Prostate gland (tissue), 2 donors: Measurements from ENCODE around the gene TGFB2. TPM values are rescaled to one million over a fixed set of nuclear protein-coding genes. Genes with fewer than 3 reads are reported as not detected.
A peak's percentile ranks its signal among the peaks of the same experiment; 100 is the strongest.

Experiments used
- DNase-seq: peaks from one replicate; pipeline ENCODE4 v3.0.0-alpha.2; 2019; ENCODE audit warnings: low spot score
- H3K27ac ChIP-seq, 2 donors: fragments of 200-600 bp; sonication (generic); 2 replicates each; pipeline ENCODE4 v1.5.1; 2017 to 2019
- H3K27me3 ChIP-seq: fragments of 200-600 bp; sonication (generic); replicated peaks from 2 replicates; pipeline ENCODE4 v1.5.1; 2019; ENCODE audit not compliant: insufficient read depth
- H3K36me3 ChIP-seq, 2 donors: fragments of 200-600 bp; sonication (generic); 1 replicate in 1 of 2; 2 replicates in 1 of 2; pipeline versions ENCODE4 v1.5.1 to v1.8.1; 2017 to 2019
- H3K4me1 ChIP-seq: fragments of 200-600 bp; sonication (generic); replicated peaks from 2 replicates; pipeline ENCODE4 v1.5.1; 2019
- H3K4me3 ChIP-seq, 2 donors: fragments of 200-600 bp; sonication (generic); 2 replicates each; pipeline ENCODE4 v1.5.1; 2017 to 2019
- H3K9me3 ChIP-seq: fragments of 200-600 bp; sonication (generic); 2 replicates; pipeline ENCODE4 v1.5.1; 2017
- POLR2A ChIP-seq: fragments of 450-650 bp; IDR thresholded peaks from one replicate; pipeline ENCODE4 v1.6.1; 2016; ENCODE audit warnings: antibody characterized with exemption, mild to moderate bottlenecking
- POLR2AphosphoS5 ChIP-seq: sonication (generic); formaldehyde crosslinking; IDR thresholded peaks from one replicate; pipeline ENCODE4 v1.6.1; 2017; ENCODE audit warnings: antibody characterized with exemption
- WGBS: methylation state at CpG from one replicate; pipeline ENCODE4 v1.1.5; 2018; 5-methylcytosine and 5-hydroxymethylcytosine counted together
- intact Hi-C: fragments of 100-400 bp; cut with DNase I; formaldehyde crosslinking; loops from one replicate; pipeline ENCODE4 v1.14.2; 2022
- total RNA-seq, 2 donors: library from RNA; depleted of rRNA; stranded (reverse); fragments of >200 nt; gene quantifications; one replicate each; pipeline ENCODE4 v1.1.0, GENCODE V29; 2016
- TF ChIP-seq, protein P1 (sequence below), 4 experiments: fragments of 200-600 bp in 2 of 4; fragments of 450-650 bp in 2 of 4; sonication (generic) in 2 of 4; IDR thresholded peaks; 1 replicate in 3 of 4; 2 replicates in 1 of 4; pipeline ENCODE4 v1.5.1; 2016 to 2019; ENCODE audit warnings: antibody characterized with exemption in 4 of 4, mild to moderate bottlenecking in 2 of 4, moderate library complexity in 2 of 4

Gene TGFB2
- total RNA-seq, 2 donors from 2014 or later = 7.8 to 9.6 TPM

GRCh38 chr1:218374401-218375353, 29.5 kb downstream of the TGFB2 start:
- no peak for DNase-seq
- no peak for TF ChIP-seq POLR2AphosphoS5
- TF ChIP-seq, protein P1, sequence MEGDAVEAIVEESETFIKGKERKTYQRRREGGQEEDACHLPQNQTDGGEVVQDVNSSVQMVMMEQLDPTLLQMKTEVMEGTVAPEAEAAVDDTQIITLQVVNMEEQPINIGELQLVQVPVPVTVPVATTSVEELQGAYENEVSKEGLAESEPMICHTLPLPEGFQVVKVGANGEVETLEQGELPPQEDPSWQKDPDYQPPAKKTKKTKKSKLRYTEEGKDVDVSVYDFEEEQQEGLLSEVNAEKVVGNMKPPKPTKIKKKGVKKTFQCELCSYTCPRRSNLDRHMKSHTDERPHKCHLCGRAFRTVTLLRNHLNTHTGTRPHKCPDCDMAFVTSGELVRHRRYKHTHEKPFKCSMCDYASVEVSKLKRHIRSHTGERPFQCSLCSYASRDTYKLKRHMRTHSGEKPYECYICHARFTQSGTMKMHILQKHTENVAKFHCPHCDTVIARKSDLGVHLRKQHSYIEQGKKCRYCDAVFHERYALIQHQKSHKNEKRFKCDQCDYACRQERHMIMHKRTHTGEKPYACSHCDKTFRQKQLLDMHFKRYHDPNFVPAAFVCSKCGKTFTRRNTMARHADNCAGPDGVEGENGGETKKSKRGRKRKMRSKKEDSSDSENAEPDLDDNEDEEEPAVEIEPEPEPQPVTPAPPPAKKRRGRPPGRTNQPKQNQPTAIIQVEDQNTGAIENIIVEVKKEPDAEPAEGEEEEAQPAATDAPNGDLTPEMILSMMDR (IDR thresholded peaks at IDR 0.05) = no peak
- no peak for TF ChIP-seq POLR2A
- Histone ChIP-seq H3K27me3 (no peaks in the 10 kb centered on the region), H3K4me3 (no peak overlapping the region), H3K4me1 (no peaks in the 10 kb centered on the region), H3K9me3 (no peaks in the 10 kb centered on the region), H3K36me3 (no peaks in the 10 kb centered on the region), H3K27ac (peak overlapping the region in 1 of 2 donors; percentile 3)
- intact Hi-C loops = no loop called here
- WGBS = 10% methylated on average over 7 of the region's 7 CpGs

- Histone ChIP-seq H3K27me3 (no peaks in the 10 kb centered on the region), H3K36me3 (no peaks in the 10 kb centered on the region), H3K4me1 (no peaks in the 10 kb centered on the region), H3K4me3 (no peak overlapping the region), H3K27ac (no peak overlapping the region), H3K9me3 (no peaks in the 10 kb centered on the region)
- DNase-seq = no peak
- TF ChIP-seq, protein P1 (IDR thresholded peaks at IDR 0.05) = no peak
- no peak for TF ChIP-seq POLR2A
- WGBS = 26% methylated on average over 2 of the region's 2 CpGs
- intact Hi-C loops = no loop called here
Observed at GRCh38 chr1:218376722-218377121, 31.6 kb downstream of the TGFB2 start.

GRCh38 chr1:218377143-218377660, 32.1 kb downstream of the TGFB2 start:
- H3K4me1 ChIP-seq = no peaks in the 10 kb centered on the region
- no peak overlapping the region for H3K27ac ChIP-seq
- WGBS = 38% methylated on average over 4 of the region's 4 CpGs

GRCh38 chr1:218380125-218380977, 35.2 kb downstream of the TGFB2 start:
- intact Hi-C loops = no loop called here
- H3K27ac ChIP-seq = no peak overlapping the region
- no peak for TF ChIP-seq POLR2A
- peak; percentile 60 for TF ChIP-seq POLR2AphosphoS5

More at GRCh38 chr1:218377143-218377660, 32.1 kb downstream of the TGFB2 start:
- Histone ChIP-seq H3K4me3 (no peak overlapping the region), H3K9me3 (no peaks in the 10 kb centered on the region), H3K36me3 (no peaks in the 10 kb centered on the region), H3K27me3 (no peaks in the 10 kb centered on the region)
- intact Hi-C loops = no loop called here
- DNase-seq = peak; percentile 29
- TF ChIP-seq POLR2A (no peak), POLR2AphosphoS5 (peak; percentile 49)
- TF ChIP-seq, protein P1 (IDR thresholded peaks at IDR 0.05) = no peak

GRCh38 chr1:218382261-218382660, 37.1 kb downstream of the TGFB2 start:
- no peaks in the 10 kb centered on the region for H3K9me3 ChIP-seq
- H3K4me1 ChIP-seq = no peaks in the 10 kb centered on the region
- H3K27me3 ChIP-seq = no peaks in the 10 kb centered on the region
- H3K4me3 ChIP-seq = no peak overlapping the region
- WGBS = 96% methylated on average over 4 of the region's 4 CpGs
- no peak for DNase-seq
- no peak overlapping the region for H3K27ac ChIP-seq
- H3K36me3 ChIP-seq = no peaks in the 10 kb centered on the region
- TF ChIP-seq, protein P1 (IDR thresholded peaks at IDR 0.05) = no peak
- TF ChIP-seq POLR2A (no peak), POLR2AphosphoS5 (no peak)
- intact Hi-C loops = no loop called here

More at GRCh38 chr1:218380125-218380977, 35.2 kb downstream of the TGFB2 start:
- Histone ChIP-seq H3K36me3 (no peaks in the 10 kb centered on the region), H3K4me3 (no peak overlapping the region), H3K27me3 (no peaks in the 10 kb centered on the region), H3K4me1 (no peaks in the 10 kb centered on the region), H3K9me3 (no peaks in the 10 kb centered on the region)
- WGBS = 58% methylated on average over 7 of the region's 7 CpGs
- peak; percentile 46 for DNase-seq
